GM19035 (cell line): ENCODE results near the gene MYOZ3.

Experiments used
- ATAC-seq: cut with Tn5 transposase; IDR thresholded peaks from one replicate; pipeline ENCODE4 v1.9.1; 2021; ENCODE audit not compliant: unreplicated experiment

Gene MYOZ3

DNA sequence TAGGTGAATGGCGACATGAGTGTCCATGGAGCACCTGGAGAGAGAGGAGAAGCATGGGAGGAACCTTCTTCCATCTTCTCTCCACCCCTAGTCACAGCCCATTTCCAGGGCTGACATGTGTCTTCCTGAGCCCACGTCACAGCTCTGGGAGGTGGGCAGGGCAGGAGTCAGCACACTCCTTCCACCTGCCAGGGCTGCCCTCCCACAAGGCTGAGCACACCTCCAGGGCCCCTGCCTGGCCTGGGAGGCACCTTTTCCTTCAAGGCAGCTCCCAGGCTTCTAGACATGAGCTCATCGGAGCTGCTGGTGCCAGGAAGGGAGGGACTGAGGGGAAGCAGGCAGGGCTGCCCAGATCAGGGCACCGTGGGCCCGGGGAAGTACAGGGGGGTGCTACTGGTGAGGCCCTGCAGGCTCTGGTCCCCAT lies 34.2 kb upstream of the MYOZ3 start:
- no peak for ATAC-seq

DNA sequence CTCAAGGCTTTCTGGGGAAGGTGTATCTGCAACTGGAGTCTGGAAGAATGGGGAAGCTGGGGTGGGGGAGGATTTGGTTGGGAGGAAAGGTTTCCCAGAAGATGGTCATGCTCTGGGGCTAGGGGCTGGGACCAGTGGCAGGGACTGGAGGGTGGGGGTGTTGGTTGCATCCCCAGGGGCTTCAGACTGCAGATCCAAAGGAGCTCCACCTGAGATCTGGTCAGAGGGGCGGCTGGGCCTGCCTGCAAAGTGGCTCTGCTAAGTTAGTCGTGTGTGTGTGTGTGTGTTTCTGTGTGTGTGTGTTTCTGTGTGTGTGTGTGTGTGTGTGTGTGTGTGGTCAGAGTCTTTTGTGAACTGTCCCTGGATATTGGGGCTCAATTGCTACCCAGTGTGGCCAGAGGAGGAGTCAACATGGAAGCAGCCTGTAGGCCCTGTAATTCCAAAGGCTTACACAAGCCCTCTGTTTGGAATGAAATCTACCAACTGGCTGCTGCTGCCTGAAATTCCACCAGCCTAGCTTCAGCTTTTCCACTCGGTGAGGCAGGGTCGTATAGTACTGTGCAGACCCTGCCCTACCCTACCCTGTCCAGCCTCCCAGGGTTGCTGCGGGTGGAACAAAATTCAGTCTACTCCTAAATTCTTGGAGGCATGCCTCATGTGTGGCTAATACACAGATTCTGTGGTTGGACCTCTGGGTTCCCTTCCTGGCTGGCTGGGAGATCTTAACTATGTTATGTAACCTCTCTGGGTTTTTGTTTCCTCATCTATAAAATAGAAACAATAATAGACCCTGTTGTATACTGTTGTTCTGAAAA lies 33.1 kb upstream of the MYOZ3 start:
- no peak for ATAC-seq

DNA sequence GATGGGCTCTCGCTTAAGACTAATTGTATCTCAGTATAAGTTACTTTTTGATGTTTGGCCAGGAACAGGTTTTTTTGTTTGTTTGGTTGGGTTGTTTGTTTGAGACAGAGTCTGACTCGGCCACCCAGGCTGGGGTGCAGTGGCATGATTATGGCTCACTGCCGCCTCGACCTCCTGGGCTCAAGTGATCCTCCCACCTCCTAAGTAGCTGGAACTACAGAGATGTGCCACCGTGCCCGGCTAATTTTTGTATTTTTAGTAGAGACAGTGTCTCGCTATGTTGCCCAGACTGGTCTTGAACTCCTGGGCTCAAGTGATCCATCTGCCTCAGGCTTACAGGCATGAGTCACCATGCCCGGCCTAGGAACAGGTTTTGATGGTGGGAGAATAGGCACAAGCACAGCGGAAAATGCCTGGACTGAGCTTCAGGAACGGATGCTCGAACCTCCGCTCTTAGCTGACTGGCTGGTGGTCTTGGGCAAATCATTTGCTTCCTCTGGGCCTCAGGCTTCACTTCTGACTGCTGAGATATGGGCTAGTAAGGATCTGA lies 32.0 kb upstream of the MYOZ3 start:
- ATAC-seq, result no peak

DNA sequence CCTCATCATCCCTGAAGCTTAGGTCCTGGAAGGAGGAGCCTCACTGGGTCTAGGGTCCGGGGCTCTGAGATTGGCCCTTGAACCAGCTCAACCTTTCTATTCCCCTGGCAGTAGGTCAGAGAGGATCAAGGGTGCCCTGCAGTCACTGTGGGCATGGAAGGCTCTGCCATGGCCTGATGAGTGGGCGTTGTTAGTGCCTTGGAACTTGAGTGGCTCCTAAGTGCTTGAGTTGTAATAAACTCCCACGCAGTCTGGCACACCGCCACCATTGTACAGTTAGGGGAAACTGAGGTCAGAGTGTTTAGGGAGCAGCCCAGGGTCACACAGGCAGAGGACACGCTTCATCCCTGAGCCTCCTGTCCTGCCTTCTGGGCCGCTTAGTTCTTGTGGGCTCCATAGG lies 31.0 kb upstream of the MYOZ3 start:
- ATAC-seq, result no peak

DNA sequence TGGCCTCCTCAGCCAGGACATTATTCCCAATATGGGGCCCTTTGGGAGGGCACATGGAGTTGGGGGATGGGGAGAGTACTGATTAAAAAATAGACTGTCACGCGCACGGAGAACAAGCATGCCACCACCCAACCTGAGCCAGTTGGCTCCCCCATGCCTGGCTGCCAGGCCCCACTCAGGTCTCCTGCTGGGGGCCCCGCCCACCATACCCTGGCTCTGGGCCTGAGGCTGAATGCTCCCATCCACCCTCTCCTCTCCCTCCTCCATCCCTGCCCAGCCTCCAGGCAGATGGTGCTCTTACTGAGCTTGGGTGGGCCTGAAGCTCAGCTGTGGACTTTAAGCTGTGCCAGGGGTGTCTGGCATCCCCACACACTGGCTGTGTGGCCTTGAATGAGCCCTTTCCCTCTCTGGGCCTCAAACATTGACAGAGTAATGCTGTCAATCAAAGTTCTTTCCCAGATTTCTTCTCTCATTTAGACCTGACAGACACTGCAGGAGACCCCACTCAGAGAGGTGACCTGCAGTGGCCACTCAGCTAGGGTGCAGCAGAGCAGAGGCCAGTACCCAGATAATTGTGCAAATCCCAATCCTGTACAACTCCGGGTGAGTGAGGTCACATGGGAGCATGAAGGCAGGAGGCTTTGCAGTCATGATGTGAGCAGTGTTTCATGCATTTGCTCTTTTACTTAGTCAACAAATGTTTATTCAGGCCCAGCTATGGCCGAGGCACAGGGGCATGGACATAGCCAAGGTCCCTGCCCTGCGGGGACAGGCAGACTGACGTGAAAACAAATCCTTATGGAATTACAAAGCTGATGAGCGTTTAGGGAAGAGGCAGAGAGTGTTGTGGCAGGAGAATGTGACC lies 30.4 kb upstream of the MYOZ3 start:
- no peak for ATAC-seq

DNA sequence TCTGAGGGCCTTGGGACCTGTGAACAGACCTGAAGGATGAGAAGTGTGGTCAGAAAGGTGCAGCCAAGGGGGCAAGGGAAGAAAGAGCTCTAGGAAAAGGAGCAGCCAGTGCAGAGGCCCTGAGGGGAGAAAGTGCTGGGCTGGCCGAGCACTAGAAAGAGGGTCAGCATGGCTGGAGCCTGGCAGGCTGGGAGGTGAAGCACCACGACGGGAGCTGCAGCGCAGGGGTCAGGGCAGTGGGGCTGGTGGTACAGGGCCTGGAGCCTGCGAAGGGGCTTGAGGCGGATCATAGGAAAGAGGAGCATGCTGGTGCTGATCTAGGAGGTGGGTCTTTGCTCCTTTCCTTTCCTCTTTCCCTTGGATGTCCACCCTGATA lies 29.7 kb upstream of the MYOZ3 start:
- ATAC-seq, result no peak

DNA sequence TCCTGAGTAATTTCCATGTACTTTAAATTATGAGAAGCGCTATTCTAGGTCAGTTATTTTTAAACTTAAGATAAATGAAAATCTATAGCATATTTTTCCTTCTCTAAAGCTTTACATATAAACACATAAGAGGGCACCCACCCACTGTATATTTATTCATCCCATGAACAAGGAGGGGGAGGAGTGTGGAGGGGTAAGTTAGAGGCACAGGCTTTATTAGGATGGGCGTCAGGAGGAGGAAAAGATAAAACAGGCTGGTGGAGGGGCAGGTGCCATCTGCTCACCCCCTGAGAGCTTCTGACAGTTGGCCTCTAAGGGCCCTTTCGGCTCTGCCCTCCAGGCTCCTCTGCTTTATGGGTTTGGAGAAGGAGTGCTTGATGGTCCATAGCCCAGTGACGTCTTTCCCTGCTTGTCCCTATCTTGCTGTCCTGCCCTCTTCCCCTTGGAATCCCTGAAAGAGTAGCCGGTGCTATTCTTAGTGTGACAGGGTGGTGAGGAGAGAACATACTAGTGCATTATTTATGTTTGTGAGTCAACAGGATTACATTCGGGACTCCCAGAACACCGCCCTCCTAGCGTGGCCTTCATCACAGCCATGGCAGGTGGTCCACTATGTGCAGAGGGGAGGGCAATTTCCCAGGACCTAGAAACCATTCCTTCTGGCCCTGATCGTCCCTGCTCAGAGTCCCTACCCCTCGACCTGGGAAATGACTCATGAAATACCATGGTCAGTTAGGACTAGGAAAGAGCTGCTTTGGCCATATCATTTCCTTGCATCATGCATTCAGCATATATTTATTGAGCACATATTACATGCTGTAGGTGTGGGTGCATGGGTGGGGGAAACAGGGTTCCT lies 28.5 kb upstream of the MYOZ3 start:
- no peak for ATAC-seq

DNA sequence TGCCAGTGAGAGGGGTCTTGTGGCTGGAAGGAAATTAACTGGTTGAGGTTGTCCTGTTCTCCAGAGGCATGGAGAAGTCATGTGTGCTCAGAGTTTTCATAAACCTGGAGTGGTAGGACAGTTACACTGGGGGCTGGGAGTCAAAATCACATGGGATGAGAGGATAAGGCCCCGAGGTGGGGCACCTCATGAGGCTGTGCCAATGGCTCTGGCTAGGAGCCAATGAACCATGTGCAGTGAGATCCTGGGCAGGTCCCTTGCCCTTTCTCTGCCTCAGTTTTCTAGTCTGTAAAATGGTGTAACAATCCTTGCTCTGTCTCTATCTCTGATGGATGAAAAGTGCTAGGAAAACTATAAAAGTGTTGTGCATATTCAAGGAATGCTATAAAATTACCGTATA lies 27.6 kb upstream of the MYOZ3 start:
- ATAC-seq, result no peak

DNA sequence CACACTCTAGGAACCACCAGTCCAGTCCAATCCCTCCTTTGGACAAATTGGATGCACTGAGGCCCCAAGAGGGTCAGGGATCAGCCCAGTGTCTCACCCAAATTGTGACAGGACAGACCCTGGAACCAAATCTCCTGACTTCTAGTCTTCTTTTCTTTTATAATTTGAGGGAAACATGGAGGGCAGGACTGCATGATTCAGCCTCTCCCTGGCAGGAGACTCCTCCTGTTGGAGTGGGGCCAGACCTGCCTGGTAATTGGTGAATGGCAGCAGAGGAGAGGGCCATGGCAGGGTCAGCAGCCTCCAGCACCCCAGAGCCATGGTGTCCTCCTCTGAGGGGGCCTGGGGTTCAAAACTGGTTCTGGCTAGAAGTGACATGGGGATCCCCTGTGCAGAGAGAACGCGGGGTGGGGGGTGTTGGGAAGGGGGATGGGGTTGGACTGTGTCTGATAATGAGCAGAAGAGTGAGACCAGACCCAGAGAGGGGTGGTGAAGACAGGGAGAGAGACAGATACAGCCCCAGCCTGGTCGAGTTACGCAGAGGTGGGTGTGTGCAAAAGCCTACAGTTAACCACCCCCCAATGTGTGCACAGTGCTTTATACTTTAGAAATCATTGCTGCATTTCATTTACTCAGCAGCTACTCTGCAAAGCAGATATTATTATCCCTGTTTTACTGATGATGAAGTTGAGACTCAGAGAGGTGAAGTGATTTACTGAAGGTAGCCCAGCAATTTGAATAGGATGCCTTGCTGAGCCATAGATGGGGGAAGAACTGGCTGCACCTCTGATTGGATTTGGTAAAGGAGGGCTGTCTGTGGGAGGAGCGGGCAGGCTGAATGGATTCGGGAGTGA lies 24.4 kb upstream of the MYOZ3 start:
- no peak for ATAC-seq

DNA sequence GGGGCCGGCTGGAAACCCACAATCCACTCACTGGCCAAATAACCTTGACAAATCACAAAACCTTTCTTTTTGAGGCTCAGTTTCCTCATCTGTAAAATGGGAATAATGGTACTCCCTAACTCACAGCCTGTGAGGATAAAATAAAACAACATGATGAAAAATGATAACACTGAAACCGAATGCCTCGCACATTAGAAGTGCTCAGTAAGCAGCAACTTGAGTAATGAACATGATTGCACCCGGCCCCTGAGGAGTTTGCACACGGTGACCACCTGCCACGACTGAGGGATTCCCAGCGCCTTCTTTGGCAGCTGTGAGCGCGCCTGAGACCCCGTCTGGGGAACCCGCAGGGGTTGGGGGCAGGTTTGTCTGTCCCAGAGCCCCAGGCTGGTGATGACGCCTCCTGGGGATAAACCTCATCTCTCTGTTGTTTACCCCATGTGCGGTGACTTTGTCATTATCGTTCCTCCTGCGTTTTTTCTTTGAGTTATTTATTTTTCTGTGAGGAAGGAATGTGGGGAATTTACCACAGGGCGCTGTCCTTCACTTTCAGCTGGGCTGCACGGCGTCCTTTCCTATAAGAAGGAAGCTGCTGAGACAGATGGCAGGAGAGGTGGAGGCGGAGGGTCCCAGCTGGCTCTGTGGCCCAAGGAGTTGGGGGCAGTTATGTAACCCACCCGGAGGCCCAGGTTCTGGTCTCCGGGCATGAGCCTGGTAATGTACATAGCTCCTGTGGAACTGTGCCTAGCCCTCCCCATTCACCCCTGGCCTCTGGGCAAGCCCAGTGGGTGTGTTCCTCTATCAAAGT lies 23.6 kb upstream of the MYOZ3 start:
- ATAC-seq, result no peak

DNA sequence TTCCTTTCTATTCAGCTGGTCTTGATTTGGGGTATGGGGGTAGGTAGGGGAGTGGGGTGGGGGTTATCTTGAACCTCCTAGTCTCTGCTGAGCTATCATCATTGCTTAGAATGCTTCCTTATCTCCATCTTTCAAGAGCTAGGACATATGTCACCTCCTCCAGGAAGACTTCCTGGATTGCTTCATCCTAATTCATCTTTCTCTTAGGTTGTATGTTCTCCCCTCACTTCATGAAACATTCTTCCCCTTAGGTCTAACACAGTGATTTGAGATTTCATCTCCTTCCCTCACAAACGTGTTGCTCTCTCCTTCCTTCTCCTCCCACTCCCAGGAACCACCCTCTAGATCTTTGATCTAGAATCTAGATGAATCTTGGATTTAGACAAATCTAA lies 23.0 kb upstream of the MYOZ3 start:
- no peak for ATAC-seq

DNA sequence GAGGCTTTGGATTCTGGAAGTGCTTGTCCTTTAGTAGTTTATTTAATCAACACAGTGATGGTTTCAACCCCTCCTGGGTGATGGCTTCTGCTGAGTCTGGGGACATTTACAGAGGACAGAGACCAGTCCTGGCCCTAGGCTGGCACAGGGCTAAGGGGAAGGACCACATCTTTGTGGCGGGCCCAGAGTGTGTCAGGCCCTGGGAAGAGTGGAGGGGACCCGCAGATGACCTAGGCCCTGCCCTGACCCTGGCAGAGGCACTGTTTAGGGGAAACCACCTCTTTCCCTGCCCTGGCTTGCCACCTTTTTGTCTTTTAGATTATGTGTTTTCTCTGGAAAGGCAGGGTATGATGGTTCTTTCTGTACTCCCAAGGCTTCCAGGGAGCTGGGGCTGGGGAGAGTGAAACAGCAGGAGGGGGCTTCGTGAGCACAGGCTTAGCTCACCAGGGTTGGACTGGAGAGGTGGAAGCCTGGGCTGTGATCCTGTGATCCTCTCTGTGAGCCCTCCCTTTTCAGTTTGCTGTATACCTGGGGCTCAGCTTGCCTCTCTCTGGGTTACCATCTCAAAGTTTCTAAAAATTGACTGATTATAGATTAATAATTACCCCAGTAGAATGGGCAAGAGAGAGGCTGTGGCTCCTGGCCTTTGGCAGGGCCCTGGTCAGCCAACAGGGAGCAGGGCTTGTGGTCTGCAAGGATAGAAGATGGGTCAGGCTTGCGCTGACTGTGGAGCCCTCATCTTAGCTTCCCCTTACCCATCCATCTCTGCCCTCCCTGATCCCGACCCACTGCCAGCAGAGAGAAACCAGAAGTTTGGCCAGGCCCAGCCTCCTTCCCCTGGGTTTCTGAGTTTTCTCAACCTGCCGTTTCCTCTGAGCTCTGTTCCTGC lies 22.3 kb upstream of the MYOZ3 start:
- ATAC-seq, result no peak

DNA sequence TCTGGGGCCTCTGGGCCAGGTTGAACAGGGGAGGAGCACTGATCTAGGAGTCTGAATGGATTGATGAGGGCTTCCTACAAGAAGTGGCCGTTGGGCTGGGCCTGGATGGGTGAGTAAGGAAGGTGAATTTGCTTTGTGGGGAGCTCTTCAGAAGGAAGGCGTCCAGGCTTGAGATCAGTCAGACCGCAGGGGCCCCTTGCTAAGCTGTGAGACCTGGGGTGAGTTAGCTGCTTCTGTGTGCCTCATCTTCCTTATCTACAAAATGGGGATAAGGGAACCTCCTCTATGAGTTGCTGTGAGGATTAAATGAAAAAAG lies 21.7 kb upstream of the MYOZ3 start:
- no peak for ATAC-seq

DNA sequence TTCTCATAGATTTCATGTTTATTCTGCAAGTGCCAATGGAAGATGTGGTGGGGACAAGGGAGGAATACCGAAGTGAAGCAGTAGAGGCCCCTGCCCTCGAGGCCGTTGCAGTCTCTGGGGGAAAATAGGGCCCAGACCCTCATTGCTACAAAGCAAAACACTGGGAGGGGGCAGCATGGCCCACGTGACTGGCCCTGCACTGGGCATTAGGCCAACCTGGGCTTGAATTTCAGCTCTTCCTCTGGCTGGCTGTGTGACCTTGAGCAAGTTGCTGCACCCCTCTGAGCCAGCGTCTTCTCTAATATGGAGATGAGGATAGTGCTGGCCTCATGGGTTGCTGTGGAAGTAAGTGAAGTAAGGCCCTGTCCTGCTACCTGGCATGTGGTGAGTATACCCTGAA lies 21.3 kb upstream of the MYOZ3 start:
- ATAC-seq, result no peak

DNA sequence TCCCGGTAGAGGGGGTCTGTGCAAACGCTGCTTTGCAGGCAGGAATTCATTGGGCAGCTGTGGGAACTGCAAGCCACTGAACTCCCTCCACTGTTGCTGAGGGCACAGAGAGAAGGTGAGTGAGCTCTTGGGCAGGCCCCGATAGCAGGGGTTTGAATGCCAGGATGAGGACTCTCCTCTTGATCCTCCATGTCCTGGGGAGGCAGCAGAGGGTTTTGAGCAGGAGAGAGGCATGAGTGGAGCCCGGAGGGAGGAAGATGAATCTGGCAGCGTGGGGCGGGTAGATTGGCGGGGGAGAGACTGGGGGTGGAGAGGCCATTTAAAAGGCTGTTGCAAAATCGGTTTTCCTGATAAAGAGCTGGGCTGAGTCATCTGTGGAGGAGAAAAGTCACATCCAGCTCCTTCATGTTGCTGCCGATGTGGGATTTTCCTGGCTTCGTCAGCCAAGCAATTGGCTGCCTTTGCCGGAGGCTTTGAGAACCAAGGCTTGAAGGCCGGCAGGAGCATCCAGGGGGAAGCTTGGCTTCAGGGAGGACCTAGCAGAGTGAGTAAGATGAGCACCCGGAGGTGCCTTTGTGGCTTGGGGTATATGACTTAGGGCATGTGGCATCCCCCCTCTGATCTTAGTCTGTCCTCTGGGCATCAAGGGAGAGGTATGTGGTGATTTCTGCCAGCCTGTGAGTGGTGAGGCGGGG lies 20.6 kb upstream of the MYOZ3 start, which contains the start of gene SYNPO:
TSS of gene SYNPO (plus strand) at position 350 of the 695 bp plus-strand sequence. CDS start 7,616 bp downstream, outside the sequence.
- no peak for ATAC-seq

DNA sequence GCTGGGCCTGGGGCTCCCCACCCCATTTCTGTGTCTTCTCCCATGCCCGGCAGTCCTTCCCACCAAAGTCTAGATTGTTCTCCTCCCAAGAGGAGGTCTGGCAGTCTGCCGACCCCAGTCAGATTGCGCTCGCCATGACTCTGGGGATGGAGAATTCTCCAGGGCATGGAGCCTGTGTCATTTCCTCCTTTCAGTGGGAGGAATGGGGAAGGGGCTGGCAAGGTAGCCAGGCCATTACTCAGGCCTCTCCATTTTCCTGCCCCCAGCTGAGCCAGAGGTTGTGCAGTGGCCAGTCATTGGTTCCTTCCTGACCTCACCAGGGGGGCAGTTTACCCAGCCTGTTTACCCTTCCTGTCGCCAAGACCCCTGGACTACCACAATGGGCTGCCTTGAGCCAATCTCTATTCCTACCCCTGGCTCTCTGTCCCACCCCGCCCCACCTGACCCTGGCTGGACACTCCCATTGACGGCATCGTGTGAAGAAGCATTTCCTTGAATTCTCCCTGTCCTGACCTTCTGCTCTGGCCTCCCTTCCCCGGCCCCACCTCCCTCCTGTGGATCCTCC lies 20.0 kb upstream of the MYOZ3 start:
- no peak for ATAC-seq

DNA sequence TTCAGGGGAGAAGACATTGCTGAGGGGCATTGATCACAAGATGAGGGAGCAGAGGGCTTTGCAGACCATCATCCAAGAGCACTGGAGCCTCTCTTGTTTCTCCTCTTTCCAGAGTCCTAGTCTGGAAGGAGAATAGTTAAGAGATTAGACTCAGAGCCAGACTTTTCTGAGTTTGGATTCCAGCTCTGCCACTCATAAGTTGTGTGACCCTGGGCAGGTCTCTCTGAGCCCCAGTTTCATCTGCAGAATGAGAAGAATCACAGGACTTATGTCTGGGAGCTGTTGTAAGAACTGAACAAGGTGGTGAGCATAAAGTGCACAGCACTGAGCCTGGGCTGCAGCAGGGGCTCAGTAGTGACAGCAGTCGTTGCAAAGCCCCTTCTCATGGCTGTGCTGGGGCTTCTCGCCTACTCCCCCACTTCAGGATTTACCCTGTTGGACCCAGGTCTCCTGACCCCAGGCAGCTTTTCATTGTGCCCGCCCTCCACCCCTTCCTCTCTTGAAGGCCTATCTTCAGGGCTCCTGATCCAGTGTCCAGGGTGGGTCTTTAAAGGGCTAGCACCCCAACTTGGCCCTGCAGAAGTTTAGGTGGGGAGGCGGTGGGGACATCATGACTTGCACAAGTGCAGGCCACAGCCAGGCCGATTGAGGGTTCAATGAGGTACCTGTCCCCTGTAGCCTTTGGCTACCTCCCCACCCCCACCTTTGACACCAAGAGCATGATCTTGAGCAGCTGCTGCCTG lies 19.1 kb upstream of the MYOZ3 start:
- no peak for ATAC-seq
